GM12865 (cell line): ENCODE results near the gene THRAP3.
A peak's percentile ranks its signal among the peaks of the same experiment; 100 is the strongest.

Experiments
- DNase-seq: peaks from one replicate; pipeline ENCODE4 v3.0.0; 2010; ENCODE audit warnings: low read depth
- H3K4me3 ChIP-seq: 2 replicates; pipeline ENCODE4 v1.5.1; 2011; ENCODE audit warnings: mild to moderate bottlenecking, low read depth, low read length, control low read depth
- CTCF ChIP-seq: IDR thresholded peaks from 2 replicates; pipeline ENCODE4 v1.5.1; 2011; ENCODE audit warnings: low read length, control low read depth, low read depth, inconsistent platforms; ENCODE audit not compliant: insufficient read depth; ENCODE audit errors: missing control alignments

Gene THRAP3

GRCh38 chr1:36322041-36322785 lies 98.0 kb downstream of the THRAP3 start:
- H3K4me3 ChIP-seq: no peak overlapping the region
- TF ChIP-seq CTCF: no peak
- no peak for DNase-seq

GRCh38 chr1:36322786-36323635 lies 98.8 kb downstream of the THRAP3 start:
- no peak for TF ChIP-seq CTCF
- peak; percentile 38 for DNase-seq
- H3K4me3 ChIP-seq: peak overlapping the region; percentile 53

- H3K4me3 ChIP-seq: peak within 1 kb of the TSS; percentile 53
- TF ChIP-seq CTCF: no peak
- peak; percentile 59 for DNase-seq
Measured at GRCh38 chr1:36323636-36324352, 99.6 kb downstream of the THRAP3 start, which contains the start of gene EVA1B. Gene EVA1B (minus strand): TSS chr1:36323645. CDS start chr1:36323037, 608 bp downstream.

GRCh38 chr1:36324353-36324703 lies 100.1 kb downstream of the THRAP3 start:
- no peak for TF ChIP-seq CTCF
- DNase-seq: no peak
- peak overlapping the region; percentile 53 for H3K4me3 ChIP-seq

- no peak for DNase-seq
- TF ChIP-seq CTCF: no peak
- no peak overlapping the region for H3K4me3 ChIP-seq
Measured at GRCh38 chr1:36326499-36326898, 102.3 kb downstream of the THRAP3 start.

- DNase-seq: no peak
- TF ChIP-seq CTCF: no peak
Measured at GRCh38 chr1:36327421-36328087, 103.3 kb downstream of the THRAP3 start.

More at GRCh38 chr1:36327421-36328087, 103.3 kb downstream of the THRAP3 start:
- H3K4me3 ChIP-seq: no peak overlapping the region
